HCT116 (cell line): ENCODE results near the gene DENND2D. TPM values are rescaled to one million over a fixed set of nuclear protein-coding genes. Genes with fewer than 3 reads are reported as not detected.

Source experiments
- ATAC-seq: fragments of 200-7000 bp; cut with Tn5 transposase; 2 replicates; pipeline ENCODE4 v1.9.1; 2020; ENCODE audit warnings: mild to moderate bottlenecking, moderate library complexity
- BruUV-seq: library from RNA; stranded (reverse); fragments of 400-500 nt; replicated peaks from 2 replicates; lab custom pipeline; 2021; lab: Mats Ljungman, UMichigan
- CTCF ChIA-PET: fragments of 300-600 bp; sonication (Branson Sonifier 250); formaldehyde crosslinking; loops from one replicate; lab custom pipeline; 2021; ENCODE audit warnings: antibody characterized with exemption; lab: Charles Lee
- POLR2A ChIA-PET: fragments of 300-600, 350-600 bp; sonication (Branson Sonifier 250); formaldehyde crosslinking; loops from one replicate; lab custom pipeline; 2021; ENCODE audit warnings: antibody characterized with exemption; lab: Charles Lee
- RAD21 ChIA-PET, 2 experiments: fragments of 300-600 bp; sonication (Branson Sonifier 250); formaldehyde crosslinking; loops; one replicate each; lab custom pipeline; 2023; ENCODE audit warnings: low total read pairs in 2 of 2; ENCODE audit not compliant: uncharacterized antibody in 2 of 2, unreplicated experiment in 2 of 2, low non-redundant PET in 1 of 2; lab: Charles Lee
- DNase-seq: peaks from one replicate; pipeline ENCODE4 v3.0.0-alpha.2; 2010; ENCODE audit warnings: low read depth, low spot score
- H2AFZ ChIP-seq: fragments of 200-600 bp; shearing (Covaris generic), sonication (generic); 2 replicates; pipeline ENCODE4 v1.6.1; 2017; ENCODE audit warnings: low read depth, mixed run types, mixed read lengths, antibody characterized with exemption, low read length; ENCODE audit not compliant: poor library complexity, severe bottlenecking
- H3K27ac ChIP-seq: 2 replicates; pipeline ENCODE4 v1.5.1; 2012; ENCODE audit warnings: low read depth, low read length
- H3K27me3 ChIP-seq: fragments of 200-600 bp; sonication (generic); 2 replicates; pipeline ENCODE4 v1.6.1; 2016; ENCODE audit warnings: mixed run types, low read length, mixed read lengths; ENCODE audit not compliant: insufficient read depth
- H3K36me3 ChIP-seq, 2 experiments: fragments of 200-500 bp in 1 of 2; fragments of 200-600 bp in 1 of 2; sonication (Bioruptor generic) in 1 of 2; sonication (generic) in 1 of 2; 2 replicates each; pipeline versions ENCODE4 v1.5.1 to v1.6.1; 2014 to 2016; ENCODE audit warnings: low read length in 2 of 2, inconsistent platforms in 1 of 2, mixed read lengths in 1 of 2, mixed run types in 1 of 2; ENCODE audit not compliant: insufficient read depth in 2 of 2, control insufficient read depth in 1 of 2
- H3K4me1 ChIP-seq, 2 experiments: fragments of 200-600 bp in 1 of 2; sonication (generic) in 1 of 2; 2 replicates each; pipeline versions ENCODE4 v1.5.1 to v1.6.1; 2012 to 2017; ENCODE audit warnings: low read length in 2 of 2, inconsistent platforms in 1 of 2, mild to moderate bottlenecking in 1 of 2, mixed read lengths in 1 of 2, mixed run types in 1 of 2, moderate library complexity in 1 of 2; ENCODE audit not compliant: insufficient read depth in 2 of 2, control insufficient read depth in 1 of 2
- H3K4me2 ChIP-seq: fragments of 200-600 bp; sonication (generic); 2 replicates; pipeline ENCODE4 v1.6.1; 2017; ENCODE audit warnings: mixed run types, low read length, mixed read lengths
- H3K4me3 ChIP-seq, 2 experiments: fragments of 200-600 bp in 1 of 2; sonication (generic) in 1 of 2; replicated peaks in 1 of 2; 2 replicates each; pipeline ENCODE4 v1.5.1; 2011 to 2016; ENCODE audit warnings: low read length in 2 of 2, control low read depth in 1 of 2, low read depth in 1 of 2, mild to moderate bottlenecking in 1 of 2, mixed read lengths in 1 of 2, mixed run types in 1 of 2
- H3K79me2 ChIP-seq: fragments of 200-600 bp; sonication (generic); 2 replicates; pipeline ENCODE4 v1.6.1; 2017; ENCODE audit warnings: mild to moderate bottlenecking, mixed run types, low read length, moderate library complexity, mixed read lengths; ENCODE audit not compliant: insufficient read depth
- H3K9ac ChIP-seq: fragments of 200-600 bp; sonication (generic); 2 replicates; pipeline ENCODE4 v1.6.1; 2016; ENCODE audit warnings: low read length, mixed read lengths
- H3K9me2 ChIP-seq: fragments of 200-600 bp; sonication (generic), shearing (Covaris generic); 2 replicates; pipeline ENCODE4 v1.6.1; 2017; ENCODE audit warnings: mixed run types, mild to moderate bottlenecking, moderate library complexity; ENCODE audit not compliant: insufficient read depth
- H3K9me3 ChIP-seq, 2 experiments: fragments of 200-500 bp in 1 of 2; fragments of 200-600 bp in 1 of 2; sonication (Bioruptor generic) in 1 of 2; sonication (generic) in 1 of 2; 2 replicates each; pipeline ENCODE4 v1.6.1; 2014 to 2017; ENCODE audit warnings: low read length in 2 of 2, mixed read lengths in 2 of 2, inconsistent platforms in 1 of 2, low read depth in 1 of 2, mild to moderate bottlenecking in 1 of 2, mixed run types in 1 of 2, moderate library complexity in 1 of 2; ENCODE audit not compliant: control insufficient read depth in 1 of 2, insufficient read depth in 1 of 2
- H4K20me1 ChIP-seq: fragments of 200-600 bp; sonication (generic), shearing (Covaris generic); 2 replicates; pipeline ENCODE4 v1.6.1; 2017; ENCODE audit warnings: mixed run types, mild to moderate bottlenecking, moderate library complexity; ENCODE audit not compliant: insufficient read depth
- ATF3 ChIP-seq: IDR thresholded peaks from 2 replicates; pipeline ENCODE4 v1.6.1; 2012
- CEBPB ChIP-seq: IDR thresholded peaks from 2 replicates; pipeline ENCODE4 v1.6.1; 2012; ENCODE audit warnings: low read depth
- CTCF ChIP-seq, 3 experiments: fragments of 200-600 bp in 1 of 3; sonication (generic) in 1 of 3; IDR thresholded peaks in 2 of 3; conservative IDR thresholded peaks in 1 of 3; 2 replicates each; pipeline ENCODE4 v1.5.1; 2012 to 2017; ENCODE audit warnings: low read depth in 2 of 3, low read length in 2 of 3, antibody characterized with exemption in 1 of 3, borderline replicate concordance in 1 of 3, control low read depth in 1 of 3, mild to moderate bottlenecking in 1 of 3, mixed read lengths in 1 of 3, mixed run types in 1 of 3, moderate library complexity in 1 of 3; ENCODE audit not compliant: insufficient read depth in 1 of 3
- EGR1 ChIP-seq: IDR thresholded peaks from 2 replicates; pipeline ENCODE4 v1.6.1; 2012; ENCODE audit warnings: low read depth
- EZH2phosphoT487 ChIP-seq: fragments of 200-600 bp; IDR thresholded peaks from 2 replicates; pipeline ENCODE4 v1.6.1; 2018; ENCODE audit warnings: antibody characterized with exemption, borderline replicate concordance
- JUND ChIP-seq: IDR thresholded peaks from 2 replicates; pipeline ENCODE4 v1.6.1; 2012
- POLR2A ChIP-seq: IDR thresholded peaks from 2 replicates; pipeline ENCODE4 v1.7.0; 2011; ENCODE audit warnings: borderline replicate concordance; ENCODE audit not compliant: insufficient read depth, insufficient read length; ENCODE audit errors: extremely low read depth
- POLR2AphosphoS5 ChIP-seq: IDR thresholded peaks from 2 replicates; pipeline ENCODE4 v1.6.1; 2011; ENCODE audit warnings: mild to moderate bottlenecking, low read depth, low read length, moderate library complexity
- RAD21 ChIP-seq: IDR thresholded peaks from 2 replicates; pipeline ENCODE4 v1.6.1; 2012; ENCODE audit warnings: low read depth, mild to moderate bottlenecking
- REST ChIP-seq: IDR thresholded peaks from 2 replicates; pipeline ENCODE4 v1.6.1; 2012; ENCODE audit warnings: low read depth
- SIN3A ChIP-seq: IDR thresholded peaks from 2 replicates; pipeline ENCODE4 v1.6.1; 2012; ENCODE audit warnings: low read depth
- SRF ChIP-seq: IDR thresholded peaks from 2 replicates; pipeline ENCODE4 v1.6.1; 2012; ENCODE audit warnings: low read depth
- YY1 ChIP-seq: IDR thresholded peaks from 2 replicates; pipeline ENCODE4 v1.6.1; 2011; ENCODE audit warnings: low read length, low read depth, moderate library complexity, mild to moderate bottlenecking; ENCODE audit not compliant: insufficient replicate concordance; ENCODE audit errors: extremely low read depth
- ZNF274 ChIP-seq: fragments of 200-500 bp; sonication (Bioruptor generic); IDR thresholded peaks from 2 replicates; pipeline ENCODE4 v1.6.1; 2014; ENCODE audit warnings: mild to moderate bottlenecking, low read depth, low read length, inconsistent platforms
- intact Hi-C: fragments of 100-400 bp; cut with micrococcal nuclease; formaldehyde crosslinking; loops from 2 replicates; pipeline ENCODE4 v1.10.0; 2022
- total RNA-seq: library from RNA; stranded (reverse); gene quantifications from one replicate; pipeline ENCODE4 v1.2.1, GENCODE V29; 2021; ENCODE audit not compliant: unreplicated experiment

DENND2D gene
- total RNA-seq, 1 experiment from 2014 or later: 31.9 TPM

- ATAC-seq: no peak
- CTCF ChIA-PET: no interaction called here
- Histone ChIP-seq H3K4me3 (no peak overlapping the region), H4K20me1 (no peaks in the 10 kb centered on the region), H3K27ac (no peak overlapping the region), H2AFZ (no peak overlapping the region), H3K9me2 (no peaks in the 10 kb centered on the region), H3K79me2 (peaks cover 13% of the 10 kb centered on the region; the same call in 1 of the 2 replicates), H3K9me3 (no peaks in the 10 kb centered on the region), H3K9ac (no peak overlapping the region), H3K27me3 (no peaks in the 10 kb centered on the region), H3K4me2 (no peak overlapping the region), H3K4me1 (peaks cover 12 to 15% of the 10 kb centered on the region in 2 experiments; a peak in 2 of 4 replicates), H3K36me3 (peaks cover 0 to 31% of the 10 kb centered on the region in 2 experiments; a peak in 2 of 4 replicates)
- intact Hi-C loops: no loop called here
- RAD21 ChIA-PET: no interaction called here
- no peak for DNase-seq
- no TSS peak for BruUV-seq
- POLR2A ChIA-PET: no interaction called here
- no peak for TF ChIP-seq CEBPB
- TF ChIP-seq POLR2AphosphoS5: 0 out of 2 replicates have a peak, but pooled peaks have one; percentile 4
These were observed 4.2 kb downstream of the DENND2D start for GRCh38 chr1:111196213-111196612.

- H3K4me2 ChIP-seq: no peak overlapping the region
- no peak overlapping the region for H2AFZ ChIP-seq
- BruUV-seq: no TSS peak
- H3K27ac ChIP-seq: no peak overlapping the region
- intact Hi-C loops: no loop called here
- no peaks in the 10 kb centered on the region for H3K9me3 ChIP-seq
- no peaks in the 10 kb centered on the region for H4K20me1 ChIP-seq
- RAD21 ChIA-PET: no interaction called here
- H3K79me2 ChIP-seq: peaks cover 2% of the 10 kb centered on the region; the same call in 1 of the 2 replicates
- peaks cover 0 to 31% of the 10 kb centered on the region in 2 experiments; a peak in 2 of 4 replicates for H3K36me3 ChIP-seq
- POLR2A ChIA-PET: no interaction called here
- H3K27me3 ChIP-seq: no peaks in the 10 kb centered on the region
- no peak overlapping the region for H3K9ac ChIP-seq
- peaks cover 4% of the 10 kb centered on the region in 2 experiments; a peak in 2 of 4 replicates for H3K4me1 ChIP-seq
- no peak for DNase-seq
- no peaks in the 10 kb centered on the region for H3K9me2 ChIP-seq
- no peak overlapping the region for H3K4me3 ChIP-seq
- CTCF ChIA-PET: no interaction called here
- no peak for ATAC-seq
- TF ChIP-seq POLR2AphosphoS5 (no peak), JUND (no peak), EGR1 (no peak), SIN3A (no peak), ATF3 (no peak), POLR2A (no peak), YY1 (no peak), ZNF274 (no peak), CTCF (IDR thresholded peaks at IDR 0.05 in 2 of 3, conservative IDR thresholded peaks at IDR 0.05 in 1 of 3; ENCODE audit: borderline replicate concordance in 1 of 3, insufficient read depth in 1 of 3, low read depth in 2 of 3, low read length in 2 of 3) (no peak), CEBPB (no peak), SRF (no peak), EZH2phosphoT487 (no peak), REST (no peak), RAD21 (no peak)
These were observed 5.3 kb downstream of the DENND2D start for GRCh38 chr1:111195002-111195684.
